Activated naive CD8-positive, alpha-beta T cell treated with anti-CD3 and anti-CD28 coated beads, Interleukin-2, amount 10 ng/mL, durations not matched to agents 7 days and 5 days (primary cell): ENCODE results near the gene TAL1. TPM values are rescaled to one million over a fixed set of nuclear protein-coding genes. Genes with fewer than 3 reads are reported as not detected.
A peak's percentile ranks its signal among the peaks of the same experiment; 100 is the strongest.

Experiments used
- ATAC-seq: fragments of 150-1000 bp; cut with Tn5 transposase; one replicate; pipeline ENCODE4 v1.10.0; 2021; ENCODE audit warnings: low read depth, moderate library complexity
- POLR2A ChIA-PET: fragments of 350-600 bp; sonication (Branson Sonifier 250); formaldehyde crosslinking; loops from one replicate; lab custom pipeline; 2021; ENCODE audit warnings: antibody characterized with exemption; lab: Charles Lee
- DNase-seq: peaks from one replicate; pipeline ENCODE4 v3.0.0; 2021
- H3K27ac Mint-ChIP-seq: one replicate; pipeline ENCODE4 v1.8.0; 2022; ENCODE audit warnings: mild to moderate bottlenecking, mixed read lengths
- H3K27me3 Mint-ChIP-seq: one replicate; pipeline ENCODE4 v1.8.0; 2022; ENCODE audit warnings: mild to moderate bottlenecking, moderate library complexity, mixed read lengths
- H3K36me3 Mint-ChIP-seq: one replicate; pipeline ENCODE4 v1.8.0; 2021; ENCODE audit warnings: mild to moderate bottlenecking, mixed read lengths
- H3K4me1 Mint-ChIP-seq: one replicate; pipeline ENCODE4 v1.8.0; 2021; ENCODE audit warnings: mixed read lengths
- H3K4me3 Mint-ChIP-seq: one replicate; pipeline ENCODE4 v1.8.0; 2022; ENCODE audit warnings: mild to moderate bottlenecking, moderate library complexity, mixed read lengths
- H3K9me3 Mint-ChIP-seq: one replicate; pipeline ENCODE4 v1.8.0; 2021; ENCODE audit warnings: mixed read lengths
- total RNA-seq, 2 experiments: library from RNA; stranded (reverse); gene quantifications; one replicate each; pipeline ENCODE4 v1.2.3, GENCODE V29; 2021

TAL1 gene
- total RNA-seq, 2 experiments from 2014 or later, result not detected

- H3K4me3 Mint-ChIP-seq, result no peak overlapping the region
- no peak overlapping the region for H3K27ac Mint-ChIP-seq
- no peak for ATAC-seq
- DNase-seq, result no peak
- POLR2A ChIA-PET, result no interaction called here
- no peaks in the 10 kb centered on the region for H3K4me1 Mint-ChIP-seq
- no peaks in the 10 kb centered on the region for H3K9me3 Mint-ChIP-seq
- H3K36me3 Mint-ChIP-seq, result no peaks in the 10 kb centered on the region
- H3K27me3 Mint-ChIP-seq, result no peaks in the 10 kb centered on the region
These were observed 45.5 kb downstream of the TAL1 start for GRCh38 chr1:47186267-47187185.

- Mint-ChIP-seq H3K4me1 (peaks cover 4% of the 10 kb centered on the region), H3K4me3 (no peak overlapping the region), H3K36me3 (no peaks in the 10 kb centered on the region), H3K9me3 (no peaks in the 10 kb centered on the region), H3K27ac (no peak overlapping the region), H3K27me3 (peaks cover 12% of the 10 kb centered on the region)
- ATAC-seq (no peak), DNase-seq (no peak)
- POLR2A ChIA-PET, result interaction anchor here (0.6 kb wide), 2 partner anchors 67 to 420 kb away, joined by 3 read pairs; no protein-coding TSS in a partner anchor
These were observed 47.0 kb downstream of the TAL1 start for GRCh38 chr1:47184822-47185677.

DNA sequence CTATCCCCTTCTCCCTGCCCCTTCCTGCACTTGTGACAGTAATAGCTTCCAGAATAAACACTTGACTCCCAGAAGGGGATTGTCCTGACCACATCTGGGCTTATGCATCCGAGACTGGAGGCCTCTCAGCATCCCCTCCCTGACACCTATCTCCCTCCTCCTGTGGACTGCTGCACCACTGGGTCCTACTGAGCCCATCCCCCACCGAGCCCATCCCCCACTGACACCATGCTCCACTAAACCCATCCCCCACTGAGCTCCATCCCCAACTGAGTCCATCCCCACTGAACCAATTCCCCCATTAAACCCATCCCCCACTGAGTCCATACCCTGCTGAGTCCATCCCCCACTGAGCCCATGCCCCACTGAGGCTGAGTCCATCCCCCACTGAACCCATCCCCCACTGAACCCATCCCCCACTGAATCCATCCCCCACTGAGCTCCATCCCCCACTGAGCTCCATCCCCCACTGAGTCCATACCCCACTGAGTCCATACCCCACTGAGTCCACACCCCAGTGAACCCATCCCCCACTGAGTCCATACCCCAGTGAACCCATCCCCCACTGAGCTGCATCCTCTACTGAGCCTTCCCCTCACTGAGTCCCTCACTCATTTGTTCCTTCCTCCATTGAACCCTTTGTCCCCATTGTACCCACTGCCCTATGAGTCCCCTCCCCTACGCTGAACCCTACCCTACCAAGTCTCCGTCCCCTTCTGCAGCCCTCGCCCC lies 47.8 kb downstream of the TAL1 start:
- POLR2A ChIA-PET, result interaction anchor here (0.6 kb wide), 2 partner anchors 68 to 420 kb away, joined by 3 read pairs; no protein-coding TSS in a partner anchor
- ATAC-seq (no peak), DNase-seq (no peak)
- H3K9me3 Mint-ChIP-seq, result no peaks in the 10 kb centered on the region
- no peaks in the 10 kb centered on the region for H3K36me3 Mint-ChIP-seq
- H3K4me1 Mint-ChIP-seq, result peaks cover 8% of the 10 kb centered on the region
- H3K27ac Mint-ChIP-seq, result no peak overlapping the region
- H3K4me3 Mint-ChIP-seq, result no peak overlapping the region
- peaks cover 13% of the 10 kb centered on the region for H3K27me3 Mint-ChIP-seq

DNA sequence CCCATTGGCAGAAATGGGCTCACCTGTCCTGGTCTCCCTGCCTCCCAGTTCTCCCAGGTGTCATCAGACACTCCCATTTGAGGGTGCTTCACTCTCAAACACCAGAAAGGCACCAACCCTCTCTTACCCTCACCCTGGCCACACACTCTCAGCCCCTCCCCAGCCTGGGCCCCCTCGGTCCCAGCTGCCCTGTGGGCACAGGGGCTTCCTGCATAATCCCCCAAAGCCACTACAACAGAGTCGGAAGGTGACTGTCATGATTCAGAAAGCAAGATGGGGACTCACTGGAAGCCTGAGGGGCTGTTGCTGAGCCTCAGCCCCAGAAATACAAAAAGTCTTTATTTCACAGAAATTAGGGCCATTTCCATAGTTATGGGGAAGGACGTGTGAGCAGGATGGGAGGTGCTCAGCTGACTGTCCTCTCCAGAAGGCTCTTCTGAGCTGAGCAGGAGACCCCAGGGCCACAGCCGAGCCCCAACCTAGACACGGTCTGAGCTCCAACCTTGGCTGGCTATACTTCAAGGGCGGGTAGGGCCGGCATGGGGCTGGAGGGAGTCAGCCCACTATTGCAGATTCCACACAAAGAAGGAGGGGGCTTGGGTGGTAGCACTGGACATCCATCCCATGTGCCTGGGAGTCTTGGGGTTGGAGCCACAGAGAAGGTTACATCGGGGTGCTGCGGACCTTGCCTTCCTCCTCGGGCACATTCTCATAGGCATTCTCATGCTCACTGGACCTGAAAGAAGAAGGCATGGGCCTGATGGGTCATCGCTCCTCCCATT lies 48.5 kb downstream of the TAL1 start:
- Mint-ChIP-seq H3K36me3 (no peaks in the 10 kb centered on the region), H3K27ac (no peak overlapping the region), H3K27me3 (peaks cover 18% of the 10 kb centered on the region), H3K9me3 (no peaks in the 10 kb centered on the region), H3K4me1 (peaks cover 12% of the 10 kb centered on the region), H3K4me3 (no peak overlapping the region)
- DNase-seq, result no peak
- POLR2A ChIA-PET, result no interaction called here
- no peak for ATAC-seq

GRCh38 chr1:47182676-47183235 lies 49.3 kb downstream of the TAL1 start:
- no peak for DNase-seq
- peak overlapping the region; percentile 32 for H3K27ac Mint-ChIP-seq
- no peak overlapping the region for H3K4me3 Mint-ChIP-seq
- H3K4me1 Mint-ChIP-seq, result peaks cover 12% of the 10 kb centered on the region
- POLR2A ChIA-PET, result no interaction called here
- no peaks in the 10 kb centered on the region for H3K36me3 Mint-ChIP-seq
- H3K9me3 Mint-ChIP-seq, result no peaks in the 10 kb centered on the region
- H3K27me3 Mint-ChIP-seq, result peaks cover 18% of the 10 kb centered on the region
- no peak for ATAC-seq

DNA sequence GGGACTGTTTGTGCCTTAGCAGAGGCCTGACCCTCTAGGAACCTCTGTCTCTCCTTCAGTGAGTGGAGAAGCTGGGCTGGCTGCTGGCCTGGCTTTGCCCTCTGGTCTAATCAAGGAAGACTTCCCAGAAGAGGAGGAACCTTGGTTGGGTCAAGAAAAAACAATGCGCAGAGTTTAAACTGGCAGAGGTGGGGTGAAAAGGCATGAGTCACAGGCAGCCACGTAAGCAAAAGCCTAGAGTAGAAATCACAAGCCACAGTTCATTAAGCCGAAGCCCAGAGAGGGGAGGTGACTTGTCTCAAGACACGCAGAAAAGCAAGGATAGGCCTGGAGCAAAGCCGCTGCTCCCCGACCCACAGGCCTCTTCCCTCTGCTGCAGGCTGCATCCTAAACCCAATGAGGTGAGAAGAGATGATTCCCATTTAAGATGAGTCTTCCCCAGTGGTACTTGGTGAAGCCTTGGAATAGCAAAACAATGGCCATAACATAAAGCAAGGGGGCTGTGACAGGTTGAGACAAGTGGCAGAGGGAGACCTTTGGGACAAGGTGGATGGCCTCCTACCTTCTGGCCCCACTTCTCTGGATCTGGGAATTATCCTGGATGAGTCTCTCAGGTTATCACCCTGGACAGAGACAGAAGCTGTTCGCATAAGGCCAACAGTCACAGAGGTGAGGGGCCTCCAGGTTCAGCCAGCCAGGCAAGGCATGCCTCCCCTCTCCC lies 49.9 kb downstream of the TAL1 start:
- Mint-ChIP-seq H3K4me3 (no peak overlapping the region), H3K36me3 (no peaks in the 10 kb centered on the region), H3K9me3 (no peaks in the 10 kb centered on the region), H3K4me1 (peaks cover 12% of the 10 kb centered on the region), H3K27me3 (peaks cover 18% of the 10 kb centered on the region), H3K27ac (no peak overlapping the region)
- POLR2A ChIA-PET, result no interaction called here
- DNase-seq (no peak), ATAC-seq (no peak)

DNA sequence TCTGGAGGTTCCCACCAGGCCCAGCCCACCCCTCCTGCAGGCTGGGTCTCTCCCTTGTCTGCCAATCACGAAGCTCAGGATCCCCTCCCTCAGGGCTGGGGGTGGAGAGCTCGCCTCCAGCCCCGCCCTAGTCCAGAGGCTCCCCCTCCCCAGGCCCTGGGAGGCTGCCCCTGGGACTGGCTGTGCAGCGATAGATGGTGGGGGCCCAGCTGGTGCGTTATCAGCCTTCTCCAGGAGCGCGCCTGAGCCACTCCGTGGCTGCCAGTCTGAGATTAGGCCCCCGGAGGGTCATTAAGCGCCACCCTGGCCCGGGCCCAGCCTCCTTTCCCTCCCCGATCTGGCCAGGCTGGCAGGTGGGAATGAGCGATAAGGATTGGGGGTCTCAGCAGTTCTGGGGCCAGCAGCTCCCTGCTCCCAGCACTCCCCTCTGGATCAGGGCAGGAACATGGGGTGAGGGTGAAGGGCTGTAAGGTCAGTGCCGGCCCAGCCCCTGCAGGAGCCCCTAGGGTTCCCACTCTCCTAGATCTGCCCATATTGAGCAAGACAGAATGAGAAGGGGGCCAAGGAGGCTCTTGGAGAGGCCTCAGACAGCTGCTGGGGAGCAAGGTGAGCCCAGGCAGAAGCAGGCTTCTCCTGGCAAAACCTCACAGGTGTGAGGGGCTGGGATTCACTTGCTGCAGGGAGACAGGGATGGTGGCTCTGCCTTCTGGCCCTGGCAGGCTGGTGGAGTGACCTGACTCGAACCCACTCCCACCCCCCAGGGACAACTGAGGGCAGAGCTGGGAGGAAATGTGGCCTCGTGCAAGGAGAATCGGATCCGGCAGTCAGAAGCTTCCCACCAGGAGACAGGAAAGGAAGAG lies 50.7 kb downstream of the TAL1 start:
- ATAC-seq (no peak), DNase-seq (no peak)
- Mint-ChIP-seq H3K4me1 (peaks cover 12% of the 10 kb centered on the region), H3K27ac (no peak overlapping the region), H3K36me3 (no peaks in the 10 kb centered on the region), H3K9me3 (no peaks in the 10 kb centered on the region), H3K4me3 (no peak overlapping the region), H3K27me3 (peaks cover 20% of the 10 kb centered on the region)
- POLR2A ChIA-PET, result no interaction called here

- H3K36me3 Mint-ChIP-seq, result no peaks in the 10 kb centered on the region
- no peak overlapping the region for H3K4me3 Mint-ChIP-seq
- H3K27me3 Mint-ChIP-seq, result peaks cover 23% of the 10 kb centered on the region
- no peaks in the 10 kb centered on the region for H3K9me3 Mint-ChIP-seq
- H3K27ac Mint-ChIP-seq, result no peak overlapping the region
- DNase-seq (no peak), ATAC-seq (no peak)
- POLR2A ChIA-PET, result no interaction called here
- peaks cover 12% of the 10 kb centered on the region for H3K4me1 Mint-ChIP-seq
These were observed 51.4 kb downstream of the TAL1 start for GRCh38 chr1:47180603-47181094.

GRCh38 chr1:47179988-47180563 lies 51.9 kb downstream of the TAL1 start:
- H3K4me3 Mint-ChIP-seq, result no peak overlapping the region
- POLR2A ChIA-PET, result interaction anchor here (0.8 kb wide), 1 partner anchor 30 kb away, joined by 5 read pairs; no protein-coding TSS in a partner anchor
- H3K36me3 Mint-ChIP-seq, result no peaks in the 10 kb centered on the region
- H3K27ac Mint-ChIP-seq, result no peak overlapping the region
- ATAC-seq, result no peak
- peaks cover 27% of the 10 kb centered on the region for H3K27me3 Mint-ChIP-seq
- H3K9me3 Mint-ChIP-seq, result no peaks in the 10 kb centered on the region
- peaks cover 14% of the 10 kb centered on the region for H3K4me1 Mint-ChIP-seq
- DNase-seq, result no peak

- peak; percentile 78 for ATAC-seq
- peak overlapping the region; percentile 92 for H3K4me3 Mint-ChIP-seq
- peaks cover 14% of the 10 kb centered on the region for H3K4me1 Mint-ChIP-seq
- peak overlapping the region; percentile 93 for H3K27ac Mint-ChIP-seq
- peak; percentile 86 for DNase-seq
- H3K36me3 Mint-ChIP-seq, result no peaks in the 10 kb centered on the region
- H3K27me3 Mint-ChIP-seq, result peaks cover 30% of the 10 kb centered on the region
- POLR2A ChIA-PET, result interaction anchor here (0.7 to 0.8 kb wide), 2 partner anchors 31 to 84 kb away, joined by 3 to 5 read pairs; no protein-coding TSS in a partner anchor
- no peaks in the 10 kb centered on the region for H3K9me3 Mint-ChIP-seq
These were observed 52.7 kb downstream of the TAL1 start for GRCh38 chr1:47179017-47179987.
